HCT116 (cell line): ENCODE data around the gene ACTR3. TPM values are rescaled to one million over a fixed set of nuclear protein-coding genes. Genes with fewer than 3 reads are reported as not detected.

ENCODE experiments used
- ATAC-seq: fragments of 200-7000 bp; cut with Tn5 transposase; 2 replicates; pipeline ENCODE4 v1.9.1; 2020; ENCODE audit warnings: mild to moderate bottlenecking, moderate library complexity
- BruUV-seq: library from RNA; stranded (reverse); fragments of 400-500 nt; replicated peaks from 2 replicates; lab custom pipeline; 2021; lab: Mats Ljungman, UMichigan
- CTCF ChIA-PET: fragments of 300-600 bp; sonication (Branson Sonifier 250); formaldehyde crosslinking; loops from one replicate; lab custom pipeline; 2021; ENCODE audit warnings: antibody characterized with exemption; lab: Charles Lee
- POLR2A ChIA-PET: fragments of 300-600, 350-600 bp; sonication (Branson Sonifier 250); formaldehyde crosslinking; loops from one replicate; lab custom pipeline; 2021; ENCODE audit warnings: antibody characterized with exemption; lab: Charles Lee
- RAD21 ChIA-PET, 2 experiments: fragments of 300-600 bp; sonication (Branson Sonifier 250); formaldehyde crosslinking; loops; one replicate each; lab custom pipeline; 2023; ENCODE audit warnings: low total read pairs in 2 of 2; ENCODE audit not compliant: uncharacterized antibody in 2 of 2, unreplicated experiment in 2 of 2, low non-redundant PET in 1 of 2; lab: Charles Lee
- DNase-seq: peaks from one replicate; pipeline ENCODE4 v3.0.0-alpha.2; 2010; ENCODE audit warnings: low read depth, low spot score
- H2AFZ ChIP-seq: fragments of 200-600 bp; shearing (Covaris generic), sonication (generic); 2 replicates; pipeline ENCODE4 v1.6.1; 2017; ENCODE audit warnings: low read depth, mixed run types, mixed read lengths, antibody characterized with exemption, low read length; ENCODE audit not compliant: poor library complexity, severe bottlenecking
- H3K27ac ChIP-seq: 2 replicates; pipeline ENCODE4 v1.5.1; 2012; ENCODE audit warnings: low read depth, low read length
- H3K27me3 ChIP-seq: fragments of 200-600 bp; sonication (generic); 2 replicates; pipeline ENCODE4 v1.6.1; 2016; ENCODE audit warnings: mixed run types, low read length, mixed read lengths; ENCODE audit not compliant: insufficient read depth
- H3K36me3 ChIP-seq, 2 experiments: fragments of 200-500 bp in 1 of 2; fragments of 200-600 bp in 1 of 2; sonication (Bioruptor generic) in 1 of 2; sonication (generic) in 1 of 2; 2 replicates each; pipeline versions ENCODE4 v1.5.1 to v1.6.1; 2014 to 2016; ENCODE audit warnings: low read length in 2 of 2, inconsistent platforms in 1 of 2, mixed read lengths in 1 of 2, mixed run types in 1 of 2; ENCODE audit not compliant: insufficient read depth in 2 of 2, control insufficient read depth in 1 of 2
- H3K4me1 ChIP-seq, 2 experiments: fragments of 200-600 bp in 1 of 2; sonication (generic) in 1 of 2; 2 replicates each; pipeline versions ENCODE4 v1.5.1 to v1.6.1; 2012 to 2017; ENCODE audit warnings: low read length in 2 of 2, inconsistent platforms in 1 of 2, mild to moderate bottlenecking in 1 of 2, mixed read lengths in 1 of 2, mixed run types in 1 of 2, moderate library complexity in 1 of 2; ENCODE audit not compliant: insufficient read depth in 2 of 2, control insufficient read depth in 1 of 2
- H3K4me2 ChIP-seq: fragments of 200-600 bp; sonication (generic); 2 replicates; pipeline ENCODE4 v1.6.1; 2017; ENCODE audit warnings: mixed run types, low read length, mixed read lengths
- H3K4me3 ChIP-seq, 2 experiments: fragments of 200-600 bp in 1 of 2; sonication (generic) in 1 of 2; replicated peaks in 1 of 2; 2 replicates each; pipeline ENCODE4 v1.5.1; 2011 to 2016; ENCODE audit warnings: low read length in 2 of 2, control low read depth in 1 of 2, low read depth in 1 of 2, mild to moderate bottlenecking in 1 of 2, mixed read lengths in 1 of 2, mixed run types in 1 of 2
- H3K79me2 ChIP-seq: fragments of 200-600 bp; sonication (generic); 2 replicates; pipeline ENCODE4 v1.6.1; 2017; ENCODE audit warnings: mild to moderate bottlenecking, mixed run types, low read length, moderate library complexity, mixed read lengths; ENCODE audit not compliant: insufficient read depth
- H3K9ac ChIP-seq: fragments of 200-600 bp; sonication (generic); 2 replicates; pipeline ENCODE4 v1.6.1; 2016; ENCODE audit warnings: low read length, mixed read lengths
- H3K9me2 ChIP-seq: fragments of 200-600 bp; sonication (generic), shearing (Covaris generic); 2 replicates; pipeline ENCODE4 v1.6.1; 2017; ENCODE audit warnings: mixed run types, mild to moderate bottlenecking, moderate library complexity; ENCODE audit not compliant: insufficient read depth
- H3K9me3 ChIP-seq, 2 experiments: fragments of 200-500 bp in 1 of 2; fragments of 200-600 bp in 1 of 2; sonication (Bioruptor generic) in 1 of 2; sonication (generic) in 1 of 2; 2 replicates each; pipeline ENCODE4 v1.6.1; 2014 to 2017; ENCODE audit warnings: low read length in 2 of 2, mixed read lengths in 2 of 2, inconsistent platforms in 1 of 2, low read depth in 1 of 2, mild to moderate bottlenecking in 1 of 2, mixed run types in 1 of 2, moderate library complexity in 1 of 2; ENCODE audit not compliant: control insufficient read depth in 1 of 2, insufficient read depth in 1 of 2
- H4K20me1 ChIP-seq: fragments of 200-600 bp; sonication (generic), shearing (Covaris generic); 2 replicates; pipeline ENCODE4 v1.6.1; 2017; ENCODE audit warnings: mixed run types, mild to moderate bottlenecking, moderate library complexity; ENCODE audit not compliant: insufficient read depth
- ATF3 ChIP-seq: IDR thresholded peaks from 2 replicates; pipeline ENCODE4 v1.6.1; 2012
- CBX3 ChIP-seq: IDR thresholded peaks from 2 replicates; pipeline ENCODE4 v1.6.1; 2012; ENCODE audit warnings: low read depth
- CTCF ChIP-seq, 3 experiments: fragments of 200-600 bp in 1 of 3; sonication (generic) in 1 of 3; IDR thresholded peaks in 2 of 3; conservative IDR thresholded peaks in 1 of 3; 2 replicates each; pipeline ENCODE4 v1.5.1; 2012 to 2017; ENCODE audit warnings: low read depth in 2 of 3, low read length in 2 of 3, antibody characterized with exemption in 1 of 3, borderline replicate concordance in 1 of 3, control low read depth in 1 of 3, mild to moderate bottlenecking in 1 of 3, mixed read lengths in 1 of 3, mixed run types in 1 of 3, moderate library complexity in 1 of 3; ENCODE audit not compliant: insufficient read depth in 1 of 3
- EGR1 ChIP-seq: IDR thresholded peaks from 2 replicates; pipeline ENCODE4 v1.6.1; 2012; ENCODE audit warnings: low read depth
- ELF1 ChIP-seq: IDR thresholded peaks from 2 replicates; pipeline ENCODE4 v1.6.1; 2012; ENCODE audit warnings: low read depth, borderline replicate concordance
- FOSL1 ChIP-seq: IDR thresholded peaks from 2 replicates; pipeline ENCODE4 v1.6.1; 2012; ENCODE audit warnings: low read depth
- JUND ChIP-seq: IDR thresholded peaks from 2 replicates; pipeline ENCODE4 v1.6.1; 2012
- MAX ChIP-seq: IDR thresholded peaks from 2 replicates; pipeline ENCODE4 v1.6.1; 2012
- POLR2AphosphoS5 ChIP-seq: IDR thresholded peaks from 2 replicates; pipeline ENCODE4 v1.6.1; 2011; ENCODE audit warnings: mild to moderate bottlenecking, low read depth, low read length, moderate library complexity
- REST ChIP-seq: IDR thresholded peaks from 2 replicates; pipeline ENCODE4 v1.6.1; 2012; ENCODE audit warnings: low read depth
- SIN3A ChIP-seq: IDR thresholded peaks from 2 replicates; pipeline ENCODE4 v1.6.1; 2012; ENCODE audit warnings: low read depth
- SP1 ChIP-seq: IDR thresholded peaks from 2 replicates; pipeline ENCODE4 v1.6.1; 2012; ENCODE audit warnings: low read depth
- ZBTB33 ChIP-seq: IDR thresholded peaks from 2 replicates; pipeline ENCODE4 v1.6.1; 2011; ENCODE audit warnings: mild to moderate bottlenecking, low read length, moderate library complexity; ENCODE audit not compliant: insufficient replicate concordance; ENCODE audit errors: extremely low read depth
- ZFX ChIP-seq: fragments of 450-650 bp; IDR thresholded peaks from 2 replicates; pipeline ENCODE4 v1.6.1; 2017
- ZNF274 ChIP-seq: fragments of 200-500 bp; sonication (Bioruptor generic); IDR thresholded peaks from 2 replicates; pipeline ENCODE4 v1.6.1; 2014; ENCODE audit warnings: mild to moderate bottlenecking, low read depth, low read length, inconsistent platforms
- intact Hi-C: fragments of 100-400 bp; cut with micrococcal nuclease; formaldehyde crosslinking; loops from 2 replicates; pipeline ENCODE4 v1.10.0; 2022
- total RNA-seq: library from RNA; stranded (reverse); gene quantifications from one replicate; pipeline ENCODE4 v1.2.1, GENCODE V29; 2021; ENCODE audit not compliant: unreplicated experiment

ACTR3 gene
- total RNA-seq, 1 experiment from 2014 or later: 232 TPM

GRCh38 chr2:113922784-113923183 lies 32.9 kb downstream of the ACTR3 start:
- intact Hi-C loops: no loop called here

More at GRCh38 chr2:113922784-113923183, 32.9 kb downstream of the ACTR3 start:
- Histone ChIP-seq H3K9ac (no peak overlapping the region), H2AFZ (no peak overlapping the region), H3K4me3 (no peak overlapping the region), H4K20me1 (no peaks in the 10 kb centered on the region), H3K27ac (no peak overlapping the region), H3K4me2 (no peak overlapping the region), H3K4me1 (no peaks in the 10 kb centered on the region), H3K9me2 (no peaks in the 10 kb centered on the region)
- no peak for ATAC-seq
- POLR2A ChIA-PET: no interaction called here
- no peak for TF ChIP-seq CBX3
- no peak for TF ChIP-seq FOSL1
- TF ChIP-seq ZNF274: no peak
- TF ChIP-seq EGR1: no peak
- TF ChIP-seq SIN3A: no peak
- TF ChIP-seq REST: no peak
- no peak for TF ChIP-seq MAX
- no peak for TF ChIP-seq SP1
- TF ChIP-seq CTCF (IDR thresholded peaks at IDR 0.05 in 2 of 3, conservative IDR thresholded peaks at IDR 0.05 in 1 of 3; ENCODE audit: borderline replicate concordance in 1 of 3, insufficient read depth in 1 of 3, low read depth in 2 of 3, low read length in 2 of 3): no peak
- TF ChIP-seq ZFX: no peak
- no peak for TF ChIP-seq JUND
- TF ChIP-seq ATF3: no peak
- TF ChIP-seq ZBTB33: no peak
- no peak for TF ChIP-seq ELF1
- no peak for TF ChIP-seq POLR2AphosphoS5
- TF ChIP-seq, all 23 proteins: peak for 0
- DNase-seq: no peak
- Histone ChIP-seq H3K27me3 (no peaks in the 10 kb centered on the region), H3K36me3 (peaks cover 5 to 15% of the 10 kb centered on the region in 2 experiments; a peak in 3 of 4 replicates), H3K79me2 (peaks cover 58% of the 10 kb centered on the region), H3K9me3 (no peaks in the 10 kb centered on the region)
- RAD21 ChIA-PET: no interaction called here
- CTCF ChIA-PET: no interaction called here
- BruUV-seq: no TSS peak
